Activated CD8-positive, alpha-beta T cell treated with anti-CD3 and anti-CD28 coated beads for 36 hours (primary cell): ENCODE results near the gene POLR3B. TPM values are rescaled to one million over a fixed set of nuclear protein-coding genes. Genes with fewer than 3 reads are reported as not detected.

Experiments used
- ATAC-seq: fragments of 200-7000 bp; cut with Tn5 transposase; one replicate; pipeline ENCODE4 v1.10.0; 2021; ENCODE audit warnings: mild to moderate bottlenecking, moderate library complexity
- CTCF ChIA-PET: fragments of 350-600 bp; sonication (Branson Sonifier 250); formaldehyde crosslinking; loops from one replicate; lab custom pipeline; 2021; ENCODE audit warnings: antibody characterized with exemption; lab: Charles Lee
- POLR2A ChIA-PET: fragments of 350-600 bp; sonication (Branson Sonifier 250); formaldehyde crosslinking; loops from one replicate; lab custom pipeline; 2021; ENCODE audit warnings: antibody characterized with exemption; lab: Charles Lee
- DNase-seq: peaks from one replicate; pipeline ENCODE4 v3.0.0-alpha.2; 2020
- H3K27ac Mint-ChIP-seq: one replicate; pipeline ENCODE4 v1.8.0; 2021; ENCODE audit warnings: mild to moderate bottlenecking, mixed read lengths
- H3K27me3 Mint-ChIP-seq: one replicate; pipeline ENCODE4 v1.8.0; 2021; ENCODE audit warnings: mixed read lengths
- H3K36me3 Mint-ChIP-seq: one replicate; pipeline ENCODE4 v1.8.0; 2021; ENCODE audit warnings: low read depth, mixed read lengths
- H3K4me1 Mint-ChIP-seq: one replicate; pipeline ENCODE4 v1.8.0; 2021; ENCODE audit warnings: low read depth, mixed read lengths
- H3K4me3 Mint-ChIP-seq: one replicate; pipeline ENCODE4 v1.8.0; 2021; ENCODE audit warnings: mild to moderate bottlenecking, moderate library complexity, mixed read lengths
- H3K9me3 Mint-ChIP-seq: one replicate; pipeline ENCODE4 v1.8.0; 2021; ENCODE audit warnings: mixed read lengths
- CTCF ChIP-seq: fragments of 200-600 bp; IDR thresholded peaks from one replicate; pipeline ENCODE4 v1.8.0; 2022; ENCODE audit warnings: antibody characterized with exemption, mild to moderate bottlenecking
- intact Hi-C: fragments of 100-400 bp; cut with micrococcal nuclease; formaldehyde crosslinking; loops from one replicate; pipeline ENCODE4 v1.10.0; 2022
- total RNA-seq, 2 experiments: library from RNA; stranded (reverse); gene quantifications; one replicate each; pipeline ENCODE4 v1.2.3, GENCODE V29; 2021

POLR3B gene
- total RNA-seq, 2 experiments from 2014 or later: 8.3 to 9.5 TPM

- H3K36me3 Mint-ChIP-seq: peaks cover 23% of the 10 kb centered on the region
- no peak for TF ChIP-seq CTCF
- H3K4me1 Mint-ChIP-seq: peaks cover 3% of the 10 kb centered on the region
- ChIA-PET POLR2A (no interaction called here), CTCF (interaction anchor here (0.6 to 2.0 kb wide), 4 partner anchors 10 to 735 kb away, joined by 3 to 5 read pairs (median 3); no protein-coding TSS in a partner anchor)
- H3K4me3 Mint-ChIP-seq: no peak overlapping the region
- no peaks in the 10 kb centered on the region for H3K27me3 Mint-ChIP-seq
- H3K27ac Mint-ChIP-seq: no peak overlapping the region
- DNase-seq (no peak), ATAC-seq (no peak)
- intact Hi-C loops: no loop called here
- no peaks in the 10 kb centered on the region for H3K9me3 Mint-ChIP-seq
These were observed 36.3 kb upstream of the POLR3B start for GRCh38 chr12:106321139-106321850.

- no peak for TF ChIP-seq CTCF
- peaks cover 21% of the 10 kb centered on the region for H3K36me3 Mint-ChIP-seq
- intact Hi-C loops: no loop called here
- ATAC-seq: no peak
- ChIA-PET CTCF (no interaction called here), POLR2A (no interaction called here)
- H3K27ac Mint-ChIP-seq: no peak overlapping the region
- H3K27me3 Mint-ChIP-seq: no peaks in the 10 kb centered on the region
- DNase-seq: no peak
- H3K4me1 Mint-ChIP-seq: no peaks in the 10 kb centered on the region
- no peaks in the 10 kb centered on the region for H3K9me3 Mint-ChIP-seq
- H3K4me3 Mint-ChIP-seq: no peak overlapping the region
These were observed 34.0 kb upstream of the POLR3B start for GRCh38 chr12:106323537-106323936.

GRCh38 chr12:106327309-106327869 lies 30.2 kb upstream of the POLR3B start:
- no peak overlapping the region for H3K4me3 Mint-ChIP-seq
- no peak overlapping the region for H3K27ac Mint-ChIP-seq
- no peaks in the 10 kb centered on the region for H3K9me3 Mint-ChIP-seq
- TF ChIP-seq CTCF: no peak
- POLR2A ChIA-PET: interaction anchor here (0.9 to 2.0 kb wide), 2 partner anchors 30 to 248 kb away, joined by 3 to 6 read pairs; partner anchors contain the start of gene POLR3B
- ATAC-seq: no peak
- H3K27me3 Mint-ChIP-seq: no peaks in the 10 kb centered on the region
- no peaks in the 10 kb centered on the region for H3K4me1 Mint-ChIP-seq
- DNase-seq: no peak
- CTCF ChIA-PET: no interaction called here
- intact Hi-C loops: no loop called here
- H3K36me3 Mint-ChIP-seq: peaks cover 23% of the 10 kb centered on the region

GRCh38 chr12:106328735-106329134 lies 28.8 kb upstream of the POLR3B start:
- no peak for DNase-seq
- Mint-ChIP-seq H3K27ac (no peak overlapping the region), H3K9me3 (no peaks in the 10 kb centered on the region), H3K4me1 (peaks cover 5% of the 10 kb centered on the region), H3K4me3 (no peak overlapping the region), H3K27me3 (no peaks in the 10 kb centered on the region), H3K36me3 (peaks cover 19% of the 10 kb centered on the region)
- CTCF ChIA-PET: no interaction called here
- POLR2A ChIA-PET: no interaction called here
- TF ChIP-seq CTCF: no peak
- intact Hi-C loops: no loop called here
- no peak for ATAC-seq

- ATAC-seq (no peak), DNase-seq (no peak)
These were observed 28.1 kb upstream of the POLR3B start for GRCh38 chr12:106329231-106329982.

More at GRCh38 chr12:106329231-106329982, 28.1 kb upstream of the POLR3B start:
- no peak overlapping the region for H3K27ac Mint-ChIP-seq
- H3K9me3 Mint-ChIP-seq: no peaks in the 10 kb centered on the region
- no peak overlapping the region for H3K4me3 Mint-ChIP-seq
- H3K27me3 Mint-ChIP-seq: no peaks in the 10 kb centered on the region
- ChIA-PET CTCF (no interaction called here), POLR2A (no interaction called here)
- TF ChIP-seq CTCF: no peak
- intact Hi-C loops: no loop called here
- H3K4me1 Mint-ChIP-seq: peaks cover 8% of the 10 kb centered on the region
- peaks cover 14% of the 10 kb centered on the region for H3K36me3 Mint-ChIP-seq
